SU-DHL-6 (cell line): ENCODE data around the gene DNAAF1.

Source experiments
- H2AFZ ChIP-seq: fragments of 200-600 bp; sonication (generic); 2 replicates; pipeline ENCODE4 v1.6.1; 2014; ENCODE audit warnings: low read depth, mild to moderate bottlenecking, moderate library complexity, mixed read lengths, antibody characterized with exemption, low read length; ENCODE audit not compliant: severe bottlenecking
- H3F3A ChIP-seq: fragments of 200-600 bp; shearing (Covaris generic); 2 replicates; pipeline ENCODE4 v1.6.0; 2016; ENCODE audit warnings: antibody characterized with exemption, mild to moderate bottlenecking; ENCODE audit not compliant: insufficient read depth
- H3K27ac ChIP-seq: fragments of 200-600 bp; sonication (generic); 2 replicates; pipeline ENCODE4 v1.5.1; 2016; ENCODE audit warnings: low read depth, mild to moderate bottlenecking, low read length, moderate library complexity, mixed read lengths
- H3K27me3 ChIP-seq: fragments of 200-600 bp; sonication (generic), shearing (Covaris generic); 2 replicates; pipeline ENCODE4 v1.6.0; 2014; ENCODE audit warnings: mild to moderate bottlenecking, low read length
- H3K36me3 ChIP-seq: fragments of 200-600 bp; sonication (generic); 2 replicates; pipeline ENCODE4 v1.6.1; 2014; ENCODE audit warnings: mild to moderate bottlenecking, low read length, mixed read lengths
- H3K4me2 ChIP-seq: fragments of 300-600, 200-600 bp; shearing (Covaris generic), sonication (generic); 2 replicates; pipeline ENCODE4 v1.6.0; 2014; ENCODE audit warnings: low read length, low read depth, mild to moderate bottlenecking; ENCODE audit not compliant: poor library complexity, severe bottlenecking
- H3K4me3 ChIP-seq: fragments of 200-600 bp; sonication (generic); 2 replicates; pipeline ENCODE4 v1.5.1; 2014; ENCODE audit warnings: antibody characterized with exemption, low read length, mild to moderate bottlenecking, mixed read lengths; ENCODE audit not compliant: insufficient read depth, poor library complexity, severe bottlenecking
- H3K79me2 ChIP-seq: fragments of 200-600 bp; sonication (generic); 2 replicates; pipeline ENCODE4 v1.6.1; 2014; ENCODE audit warnings: mild to moderate bottlenecking, low read length, moderate library complexity; ENCODE audit not compliant: insufficient read depth
- H3K9ac ChIP-seq: fragments of 200-600 bp; sonication (generic); 2 replicates; pipeline ENCODE4 v1.7.0; 2014; ENCODE audit warnings: mild to moderate bottlenecking, low read length
- H3K9me2 ChIP-seq: fragments of 200-600 bp; sonication (generic); replicated peaks from 2 replicates; pipeline ENCODE4 v1.6.1; 2014; ENCODE audit warnings: low read length; ENCODE audit not compliant: insufficient read depth
- H3K9me3 ChIP-seq: fragments of 200-600 bp; sonication (generic); 2 replicates; pipeline ENCODE4 v1.6.1; 2014; ENCODE audit warnings: low read length, mixed read lengths; ENCODE audit not compliant: insufficient read depth
- H4K20me1 ChIP-seq: fragments of 200-600 bp; sonication (generic); 2 replicates; pipeline ENCODE4 v1.6.1; 2014; ENCODE audit warnings: low read depth, mild to moderate bottlenecking, antibody characterized with exemption, low read length, moderate library complexity, mixed read lengths
- CTCF ChIP-seq: fragments of 200-600 bp; sonication (generic); IDR thresholded peaks from one replicate; pipeline ENCODE4 v1.5.1; 2017; ENCODE audit warnings: antibody characterized with exemption, mild to moderate bottlenecking, low read length, moderate library complexity; ENCODE audit not compliant: insufficient read depth, poor library complexity, severe bottlenecking
- EZH2phosphoT487 ChIP-seq: fragments of 200-600 bp; sonication (generic), shearing (Covaris generic); conservative IDR thresholded peaks from 2 replicates; pipeline ENCODE4 v1.6.1; 2018; ENCODE audit warnings: mild to moderate bottlenecking, antibody characterized with exemption, low read length, moderate library complexity, mixed read lengths

The DNAAF1 gene

DNA sequence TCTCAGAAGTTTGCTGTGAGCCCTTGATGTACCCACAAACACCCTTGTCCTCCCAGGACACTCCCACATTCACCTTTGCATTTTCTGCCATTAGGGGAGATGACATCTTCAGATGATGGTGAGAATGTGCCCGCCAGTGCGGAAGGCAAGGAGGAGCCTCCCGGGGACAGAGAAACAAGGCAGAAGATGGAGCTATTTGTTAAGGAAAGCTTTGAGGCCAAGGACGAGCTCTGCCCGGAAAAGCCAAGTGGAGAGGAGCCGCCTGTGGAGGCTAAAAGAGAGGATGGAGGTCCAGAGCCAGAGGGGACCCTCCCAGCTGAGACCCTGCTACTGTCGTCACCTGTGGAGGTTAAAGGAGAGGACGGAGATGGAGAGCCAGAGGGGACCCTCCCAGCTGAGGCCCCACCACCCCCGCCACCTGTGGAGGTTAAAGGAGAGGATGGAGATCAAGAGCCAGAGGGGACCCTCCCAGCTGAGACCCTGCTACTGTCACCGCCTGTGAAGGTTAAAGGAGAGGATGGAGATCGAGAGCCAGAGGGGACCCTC lies 24.7 kb downstream of the DNAAF1 start:
- H3K9me3 ChIP-seq = no peaks in the 10 kb centered on the region
- H3K4me2 ChIP-seq = no peak overlapping the region
- no peak overlapping the region for H2AFZ ChIP-seq
- no peak overlapping the region for H3K4me3 ChIP-seq
- H4K20me1 ChIP-seq = no peaks in the 10 kb centered on the region
- no peaks in the 10 kb centered on the region for H3K9me2 ChIP-seq
- no peaks in the 10 kb centered on the region for H3K79me2 ChIP-seq
- H3K9ac ChIP-seq = no peak overlapping the region
- no peaks in the 10 kb centered on the region for H3K27me3 ChIP-seq
- no peak overlapping the region for H3K27ac ChIP-seq
- no peaks in the 10 kb centered on the region for H3F3A ChIP-seq
- no peaks in the 10 kb centered on the region for H3K36me3 ChIP-seq
- TF ChIP-seq CTCF (no peak), EZH2phosphoT487 (no peak)

GRCh38 chr16:84174396-84174795 lies 29.3 kb downstream of the DNAAF1 start:
- Histone ChIP-seq H2AFZ (no peak overlapping the region), H3K79me2 (no peaks in the 10 kb centered on the region)
- no peak for TF ChIP-seq EZH2phosphoT487
- TF ChIP-seq CTCF = no peak

GRCh38 chr16:84175350-84176081 lies 30.4 kb downstream of the DNAAF1 start:
- H3K9me2 ChIP-seq = no peaks in the 10 kb centered on the region
- no peak overlapping the region for H3K9ac ChIP-seq
- TF ChIP-seq EZH2phosphoT487 (no peak), CTCF (peak; percentile 82)
- H2AFZ ChIP-seq = no peak overlapping the region
- no peaks in the 10 kb centered on the region for H4K20me1 ChIP-seq
- no peak overlapping the region for H3K4me3 ChIP-seq
- no peaks in the 10 kb centered on the region for H3F3A ChIP-seq
- no peak overlapping the region for H3K4me2 ChIP-seq
- no peaks in the 10 kb centered on the region for H3K79me2 ChIP-seq
- no peaks in the 10 kb centered on the region for H3K27me3 ChIP-seq
- H3K9me3 ChIP-seq = no peaks in the 10 kb centered on the region
- H3K27ac ChIP-seq = no peak overlapping the region
- no peaks in the 10 kb centered on the region for H3K36me3 ChIP-seq

More at GRCh38 chr16:84174396-84174795, 29.3 kb downstream of the DNAAF1 start:
- no peaks in the 10 kb centered on the region for H3K9me3 ChIP-seq
- H4K20me1 ChIP-seq = no peaks in the 10 kb centered on the region
- no peaks in the 10 kb centered on the region for H3K36me3 ChIP-seq
- H3K27ac ChIP-seq = no peak overlapping the region
- no peak overlapping the region for H3K4me3 ChIP-seq
- no peaks in the 10 kb centered on the region for H3K27me3 ChIP-seq
- no peaks in the 10 kb centered on the region for H3K9me2 ChIP-seq
- no peak overlapping the region for H3K9ac ChIP-seq
- H3F3A ChIP-seq = no peaks in the 10 kb centered on the region
- H3K4me2 ChIP-seq = no peak overlapping the region
